Measurements from ENCODE around the gene MEFV.

GRCh38 chr16:3235856-3236669, 20.4 kb downstream of the MEFV start:
- TF ChIP-seq CTCF (conservative IDR thresholded peaks at IDR 0.05; ENCODE audit: low read length) = no peak
- no peak for TF ChIP-seq EZH2phosphoT487 (IDR thresholded peaks at IDR 0.05; ENCODE audit: borderline replicate concordance, low read depth, low read length)
